Activated naive CD4-positive, alpha-beta T cell (primary cell): ENCODE results near the gene ZBTB17.
"Not testable (repeated sequence)": the region's sequence is repeated elsewhere in the genome, so short reads cannot be mapped to it uniquely, and the experiment has no call there.

ENCODE experiments used
- DNase-seq, 4 experiments: peaks; one replicate each; lab custom pipeline; 2025; lab: John Stamatoyannopoulos, UW

The ZBTB17 gene

GRCh38 chr1:15896841-15897610, 78.9 kb downstream of the ZBTB17 start:
- DNase-seq = not testable (repeated sequence)

- DNase-seq = no peak
Observed at GRCh38 chr1:15895233-15895632, 80.7 kb downstream of the ZBTB17 start.

GRCh38 chr1:15892857-15893599, 82.9 kb downstream of the ZBTB17 start:
- not testable (repeated sequence) for DNase-seq
